PFSK-1 (cell line): ENCODE measurements around the gene DDB1.

Source experiments
- FOXP2 ChIP-seq: optimal IDR thresholded peaks from 2 replicates; pipeline ENCODE3; 2011; ENCODE audit warnings: borderline replicate concordance, control low read depth, inconsistent platforms; ENCODE audit not compliant: insufficient read depth; ENCODE audit errors: extremely low read length, extremely low read depth
- POLR2AphosphoS5 ChIP-seq: IDR thresholded peaks from 2 replicates; pipeline ENCODE4 v1.6.1; 2012; ENCODE audit warnings: low read depth, mild to moderate bottlenecking, control low read depth, low read length, moderate library complexity
- SIN3A ChIP-seq: IDR thresholded peaks from 2 replicates; pipeline ENCODE4 v1.6.1; 2012; ENCODE audit warnings: mild to moderate bottlenecking, low read length, moderate library complexity, borderline replicate concordance; ENCODE audit not compliant: insufficient read depth
- TAF1 ChIP-seq: IDR thresholded peaks from 2 replicates; pipeline ENCODE4 v1.6.1; 2012; ENCODE audit warnings: low read length, control low read depth, borderline replicate concordance; ENCODE audit not compliant: insufficient read depth
- TF ChIP-seq, protein P1 (sequence below), 2 experiments: IDR thresholded peaks; 2 replicates each; pipeline versions ENCODE4 v1.6.1 to v1.8.0; 2011 to 2012; ENCODE audit warnings: low read depth in 2 of 2, low read length in 2 of 2, control low read depth in 1 of 2, inconsistent platforms in 1 of 2, mild to moderate bottlenecking in 1 of 2, moderate library complexity in 1 of 2; ENCODE audit not compliant: insufficient read depth in 1 of 2

Gene DDB1

DNA sequence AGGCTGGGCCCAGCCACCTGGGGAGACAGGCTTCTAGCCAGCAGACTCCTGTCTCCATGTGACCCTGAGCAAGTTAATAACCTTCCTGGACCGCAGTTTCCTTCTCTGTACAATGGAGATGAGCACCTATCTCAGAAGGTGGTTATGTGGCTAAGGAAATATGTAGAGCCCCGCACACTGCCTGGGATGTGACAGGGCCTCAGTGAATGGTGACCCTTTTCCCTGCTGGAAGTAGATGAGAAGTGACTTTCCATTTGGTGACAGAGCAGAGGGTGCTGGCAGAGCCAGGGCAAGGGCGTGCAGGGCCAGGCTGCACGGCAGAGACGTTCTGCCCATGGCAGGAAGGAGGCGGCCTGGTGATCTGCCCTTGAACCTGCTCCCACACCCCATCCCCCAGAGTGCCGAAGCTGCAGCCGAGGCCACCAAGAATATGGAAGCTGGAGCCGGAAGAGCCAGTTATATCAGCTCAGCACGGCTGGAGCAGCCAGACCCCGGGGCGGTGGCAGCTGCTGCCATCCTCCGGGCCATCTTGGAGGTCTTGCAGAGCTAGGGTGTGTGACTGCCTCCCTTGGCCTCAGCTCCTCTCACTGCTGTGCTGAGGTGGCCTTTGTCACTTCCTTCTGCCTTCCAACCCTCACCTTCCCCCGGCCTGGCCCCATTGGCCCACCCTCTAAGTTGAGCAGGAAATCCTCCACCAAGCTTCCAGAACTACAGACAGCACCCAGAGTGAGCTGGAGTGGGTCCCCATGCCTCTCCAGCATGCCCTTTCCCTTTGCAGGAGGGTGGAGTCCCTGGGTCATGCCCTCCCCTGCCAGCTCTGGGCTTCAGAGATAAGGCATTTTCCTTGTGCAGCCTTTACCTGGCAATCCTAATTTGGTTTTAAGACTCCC, 13.3 kb upstream of the DDB1 start:
- no peak for TF ChIP-seq SIN3A

DNA sequence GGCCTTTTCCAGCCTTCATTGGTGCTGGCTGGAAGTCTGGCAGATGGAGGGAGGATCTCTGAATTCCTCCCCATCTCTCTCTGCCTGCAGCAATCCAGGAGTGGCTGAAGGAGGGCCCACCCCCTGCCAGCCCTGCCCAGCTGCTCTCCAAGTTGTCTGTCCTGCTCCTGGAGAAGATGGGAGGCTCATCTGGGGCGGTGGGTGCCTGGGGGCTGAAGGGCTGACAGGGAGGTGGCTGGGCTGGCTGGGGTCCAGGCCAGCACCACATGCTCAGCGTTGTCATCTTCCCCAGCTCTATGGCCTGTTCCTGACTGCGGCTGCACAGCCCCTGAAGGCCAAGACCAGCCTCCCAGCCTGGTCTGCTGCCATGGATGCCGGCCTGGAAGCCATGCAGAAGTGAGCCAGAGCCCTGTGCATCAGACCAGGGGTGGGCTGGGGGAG, 12.3 kb upstream of the DDB1 start:
- TF ChIP-seq, protein P1, sequence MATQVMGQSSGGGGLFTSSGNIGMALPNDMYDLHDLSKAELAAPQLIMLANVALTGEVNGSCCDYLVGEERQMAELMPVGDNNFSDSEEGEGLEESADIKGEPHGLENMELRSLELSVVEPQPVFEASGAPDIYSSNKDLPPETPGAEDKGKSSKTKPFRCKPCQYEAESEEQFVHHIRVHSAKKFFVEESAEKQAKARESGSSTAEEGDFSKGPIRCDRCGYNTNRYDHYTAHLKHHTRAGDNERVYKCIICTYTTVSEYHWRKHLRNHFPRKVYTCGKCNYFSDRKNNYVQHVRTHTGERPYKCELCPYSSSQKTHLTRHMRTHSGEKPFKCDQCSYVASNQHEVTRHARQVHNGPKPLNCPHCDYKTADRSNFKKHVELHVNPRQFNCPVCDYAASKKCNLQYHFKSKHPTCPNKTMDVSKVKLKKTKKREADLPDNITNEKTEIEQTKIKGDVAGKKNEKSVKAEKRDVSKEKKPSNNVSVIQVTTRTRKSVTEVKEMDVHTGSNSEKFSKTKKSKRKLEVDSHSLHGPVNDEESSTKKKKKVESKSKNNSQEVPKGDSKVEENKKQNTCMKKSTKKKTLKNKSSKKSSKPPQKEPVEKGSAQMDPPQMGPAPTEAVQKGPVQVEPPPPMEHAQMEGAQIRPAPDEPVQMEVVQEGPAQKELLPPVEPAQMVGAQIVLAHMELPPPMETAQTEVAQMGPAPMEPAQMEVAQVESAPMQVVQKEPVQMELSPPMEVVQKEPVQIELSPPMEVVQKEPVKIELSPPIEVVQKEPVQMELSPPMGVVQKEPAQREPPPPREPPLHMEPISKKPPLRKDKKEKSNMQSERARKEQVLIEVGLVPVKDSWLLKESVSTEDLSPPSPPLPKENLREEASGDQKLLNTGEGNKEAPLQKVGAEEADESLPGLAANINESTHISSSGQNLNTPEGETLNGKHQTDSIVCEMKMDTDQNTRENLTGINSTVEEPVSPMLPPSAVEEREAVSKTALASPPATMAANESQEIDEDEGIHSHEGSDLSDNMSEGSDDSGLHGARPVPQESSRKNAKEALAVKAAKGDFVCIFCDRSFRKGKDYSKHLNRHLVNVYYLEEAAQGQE (IDR thresholded peaks at IDR 0.05; ENCODE audit: insufficient read depth in 1 of 2, low read depth in 2 of 2, low read length in 2 of 2), result no peak
- TF ChIP-seq POLR2AphosphoS5 (no peak), TAF1 (no peak), SIN3A (no peak)

DNA sequence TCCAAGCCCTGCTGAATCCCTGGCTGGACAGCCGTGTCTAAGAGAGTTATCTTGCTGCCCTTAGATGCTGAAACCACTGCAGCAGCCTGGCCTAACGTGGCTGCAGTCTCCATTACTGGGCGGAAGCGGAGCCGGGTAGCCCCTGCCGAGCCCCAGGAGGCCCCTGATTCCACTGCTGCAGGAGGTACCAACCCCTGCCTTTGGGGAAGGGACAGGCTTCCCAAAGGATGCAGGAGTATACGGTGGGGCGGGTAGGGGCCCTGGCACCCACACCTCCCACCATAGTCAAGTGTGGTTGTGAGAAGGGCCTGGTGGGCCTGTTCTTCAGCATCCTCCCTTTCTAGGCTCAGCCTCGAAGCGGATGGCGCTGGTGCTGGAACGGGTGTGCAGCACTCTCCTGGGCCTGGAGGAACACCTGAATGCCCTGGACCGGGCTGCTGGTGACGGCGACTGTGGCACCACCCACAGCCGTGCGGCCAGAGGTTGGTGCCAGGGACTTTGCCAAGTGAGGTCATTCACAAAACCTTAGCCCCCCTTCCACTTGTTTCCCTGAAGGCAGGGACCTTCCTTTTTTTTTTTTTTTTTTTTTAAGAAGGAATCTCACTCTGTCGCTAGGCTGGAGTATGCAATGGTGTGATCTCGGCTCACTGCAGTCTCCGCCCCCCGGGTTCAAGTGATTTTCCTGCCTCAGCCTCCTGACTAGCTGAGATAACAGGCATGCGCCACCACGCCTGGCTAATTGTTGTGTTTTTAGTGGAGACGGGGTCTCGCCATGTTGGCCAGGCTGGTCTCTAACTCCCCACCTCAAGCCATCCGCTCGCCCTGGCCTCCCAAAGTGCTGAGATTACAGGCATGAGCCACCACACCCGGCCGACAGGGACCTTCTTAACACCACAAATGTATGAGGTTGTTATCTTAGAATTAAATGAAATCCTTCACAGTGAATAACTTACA, 11.2 kb upstream of the DDB1 start:
- TF ChIP-seq FOXP2, result no peak
- no peak for TF ChIP-seq SIN3A
- TF ChIP-seq, protein P1 (IDR thresholded peaks at IDR 0.05; ENCODE audit: insufficient read depth in 1 of 2, low read depth in 2 of 2, low read length in 2 of 2), result no peak
- TF ChIP-seq TAF1, result no peak
- no peak for TF ChIP-seq POLR2AphosphoS5

DNA sequence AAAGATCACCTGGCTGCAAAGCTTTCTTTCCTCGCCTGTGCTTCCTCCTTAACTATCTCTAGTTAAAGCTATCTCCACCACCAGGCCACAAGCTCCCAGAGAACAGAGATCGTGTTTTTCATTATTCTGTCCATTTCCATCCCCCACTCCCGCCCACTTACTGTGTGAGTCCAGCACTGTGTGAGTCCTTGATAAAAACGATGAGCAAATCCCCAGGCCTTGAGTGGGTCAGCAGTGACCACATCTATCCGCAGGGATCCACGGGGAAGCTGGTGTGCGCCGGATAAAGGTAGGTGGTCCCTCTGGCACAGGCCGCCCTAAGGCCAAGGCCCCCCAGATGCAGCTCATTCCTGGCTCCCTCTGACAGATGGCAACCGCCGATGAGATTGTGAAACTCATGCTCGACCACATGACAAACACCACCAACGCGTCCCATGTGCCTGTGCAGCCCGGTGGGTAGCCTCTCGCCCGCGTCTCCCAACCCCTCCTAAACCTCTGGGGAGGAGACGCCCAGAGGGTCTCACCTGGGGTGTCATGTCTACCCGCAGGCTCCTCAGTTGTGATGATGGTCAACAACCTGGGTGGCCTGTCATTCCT, 9.4 kb upstream of the DDB1 start:
- TF ChIP-seq TAF1 (no peak), FOXP2 (no peak), SIN3A (no peak), POLR2AphosphoS5 (no peak)
- TF ChIP-seq, protein P1 (IDR thresholded peaks at IDR 0.05; ENCODE audit: insufficient read depth in 1 of 2, low read depth in 2 of 2, low read length in 2 of 2), result no peak

DNA sequence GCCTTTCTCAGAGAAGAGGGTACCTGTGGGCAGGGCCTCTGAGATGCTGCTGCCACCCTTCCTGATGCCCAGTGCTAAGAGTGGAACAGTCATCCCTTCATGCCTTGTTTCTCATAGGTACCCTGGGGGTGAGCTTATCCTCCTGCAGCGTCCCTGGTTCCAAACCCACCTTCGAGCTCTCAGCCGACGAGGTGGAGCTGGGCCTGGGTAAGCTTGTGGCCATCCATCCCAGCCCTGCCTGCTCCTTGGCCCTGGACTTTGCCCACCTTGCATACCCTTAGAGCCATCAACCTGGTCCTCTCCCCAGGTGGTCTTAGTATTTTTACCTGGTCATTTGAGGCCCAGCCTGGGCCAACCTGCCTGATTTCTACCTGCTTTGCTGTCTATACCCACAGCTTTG, 8.8 kb upstream of the DDB1 start:
- TF ChIP-seq SIN3A (no peak), POLR2AphosphoS5 (no peak), TAF1 (no peak)
- TF ChIP-seq, protein P1 (IDR thresholded peaks at IDR 0.05; ENCODE audit: insufficient read depth in 1 of 2, low read depth in 2 of 2, low read length in 2 of 2), result no peak
